Ovary (tissue), 1 donor: ENCODE results near the gene C15orf39.

Experiments used
- EP300 ChIP-seq: sonication (generic); formaldehyde crosslinking; IDR thresholded peaks from one replicate; pipeline ENCODE4 v1.6.1; 2017; ENCODE audit warnings: antibody characterized with exemption
- POLR2A ChIP-seq: fragments of 450-650 bp; IDR thresholded peaks from one replicate; pipeline ENCODE4 v1.6.1; 2017; ENCODE audit warnings: antibody characterized with exemption, mild to moderate bottlenecking, moderate library complexity

- TF ChIP-seq EP300 (no peak), POLR2A (no peak)
Measured at GRCh38 chr15:75188499-75188898, 13.2 kb upstream of the C15orf39 start.
